ENCODE data around the gene NOXA1.
"Not testable (repeated sequence)": the region's sequence is repeated elsewhere in the genome, so short reads cannot be mapped to it uniquely, and the experiment has no call there.

NOXA1 gene, protein sequence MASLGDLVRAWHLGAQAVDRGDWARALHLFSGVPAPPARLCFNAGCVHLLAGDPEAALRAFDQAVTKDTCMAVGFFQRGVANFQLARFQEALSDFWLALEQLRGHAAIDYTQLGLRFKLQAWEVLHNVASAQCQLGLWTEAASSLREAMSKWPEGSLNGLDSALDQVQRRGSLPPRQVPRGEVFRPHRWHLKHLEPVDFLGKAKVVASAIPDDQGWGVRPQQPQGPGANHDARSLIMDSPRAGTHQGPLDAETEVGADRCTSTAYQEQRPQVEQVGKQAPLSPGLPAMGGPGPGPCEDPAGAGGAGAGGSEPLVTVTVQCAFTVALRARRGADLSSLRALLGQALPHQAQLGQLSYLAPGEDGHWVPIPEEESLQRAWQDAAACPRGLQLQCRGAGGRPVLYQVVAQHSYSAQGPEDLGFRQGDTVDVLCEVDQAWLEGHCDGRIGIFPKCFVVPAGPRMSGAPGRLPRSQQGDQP

GRCh38 chr9:137422604-137423513, at the start of gene NOXA1, which contains the start of gene EXD3:
Gene NOXA1 (plus strand): TSS chr9:137423393. CDS start chr9:137423530, 137 bp downstream.
Gene EXD3 (minus strand): TSS chr9:137423162. CDS start chr9:137395357, 27,805 bp downstream.
- DNase-seq (ENCODE audit: low spot score), result peak; percentile 96

- no peak for DNase-seq (ENCODE audit: low spot score)
These were observed 49.6 kb upstream of the NOXA1 start for GRCh38 chr9:137373611-137373980.

GRCh38 chr9:137374131-137374845, 48.9 kb upstream of the NOXA1 start:
- DNase-seq (ENCODE audit: low spot score), result no peak

DNA sequence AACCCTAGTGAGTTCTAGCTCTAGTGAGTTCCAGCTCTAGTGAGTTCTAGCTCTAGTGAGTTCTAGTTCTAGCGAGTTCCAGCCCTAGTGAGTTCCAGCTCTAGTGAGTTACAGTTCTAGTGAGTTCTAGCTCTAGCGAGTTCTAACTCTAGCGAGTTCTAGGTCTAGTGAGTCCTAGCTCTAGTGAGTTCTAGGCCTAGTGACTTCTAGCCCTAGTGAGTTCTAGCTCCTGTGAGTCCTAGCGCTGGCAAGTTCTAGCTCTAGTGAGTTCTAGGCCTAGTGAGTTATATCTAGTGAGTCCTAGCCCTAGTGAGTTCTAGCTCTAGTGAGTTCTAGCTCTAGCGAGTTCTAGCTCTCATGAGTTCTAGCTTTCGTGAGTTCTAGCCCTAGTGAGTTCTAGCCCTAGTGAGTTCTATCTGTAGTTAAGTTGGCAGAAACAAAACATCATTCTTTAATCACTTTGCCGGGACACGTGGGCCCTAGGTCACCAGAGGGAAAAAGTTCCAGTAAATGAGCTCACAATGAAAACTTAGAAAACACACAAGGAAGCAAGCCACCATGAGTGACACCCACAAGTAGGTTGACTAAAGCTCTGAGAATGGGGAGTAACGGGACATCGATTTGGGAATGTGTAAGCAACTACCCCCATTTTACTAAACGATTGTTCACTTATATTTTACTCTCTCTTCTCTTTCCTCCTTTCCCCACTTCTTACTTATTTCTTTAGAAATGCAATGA, 47.7 kb upstream of the NOXA1 start:
- DNase-seq (ENCODE audit: low spot score), result no peak

DNA sequence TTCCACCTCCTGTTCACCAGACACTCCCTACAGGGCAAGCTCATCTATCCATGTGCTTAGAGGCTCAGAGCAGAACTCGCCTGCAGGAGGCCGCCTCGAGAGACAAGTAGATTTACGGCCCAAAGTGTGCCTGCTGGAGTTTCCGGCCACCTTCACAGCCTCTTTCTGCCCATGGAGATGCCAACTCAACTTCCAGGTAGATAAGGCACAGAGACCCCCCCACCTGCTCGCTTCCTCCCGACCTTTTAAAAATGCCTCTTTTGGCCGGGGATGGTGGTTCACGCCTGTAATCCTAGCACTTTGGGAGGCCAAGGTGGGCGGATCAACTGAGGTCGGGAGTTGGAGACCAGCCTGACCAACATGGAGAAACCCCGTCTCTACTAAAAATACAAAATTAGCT, 46.8 kb upstream of the NOXA1 start:
- no peak for DNase-seq (ENCODE audit: low spot score)

GRCh38 chr9:137378688-137379410, 44.3 kb upstream of the NOXA1 start:
- not testable (repeated sequence) for DNase-seq (ENCODE audit: low spot score)

DNA sequence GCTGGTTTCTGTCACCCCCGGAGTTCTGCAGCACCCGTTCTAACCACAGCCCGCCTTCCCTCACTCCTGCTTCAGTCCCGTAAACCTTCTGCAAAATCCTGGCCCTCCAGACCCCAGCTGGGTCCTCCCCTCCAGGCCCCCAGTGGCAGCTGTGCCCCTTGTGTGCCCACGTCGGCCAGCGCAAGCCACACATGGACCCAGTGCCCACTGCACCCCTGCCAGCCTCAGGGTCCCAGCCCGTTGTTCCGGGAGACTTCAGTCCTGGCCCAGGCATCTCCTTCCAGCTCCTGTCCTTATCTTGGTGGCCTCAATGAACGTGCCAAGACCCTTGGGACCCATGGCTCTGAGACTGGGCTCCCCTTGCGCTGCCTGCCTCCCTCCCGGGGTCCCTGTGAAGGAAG, 43.4 kb upstream of the NOXA1 start:
- no peak for DNase-seq (ENCODE audit: low spot score)

DNA sequence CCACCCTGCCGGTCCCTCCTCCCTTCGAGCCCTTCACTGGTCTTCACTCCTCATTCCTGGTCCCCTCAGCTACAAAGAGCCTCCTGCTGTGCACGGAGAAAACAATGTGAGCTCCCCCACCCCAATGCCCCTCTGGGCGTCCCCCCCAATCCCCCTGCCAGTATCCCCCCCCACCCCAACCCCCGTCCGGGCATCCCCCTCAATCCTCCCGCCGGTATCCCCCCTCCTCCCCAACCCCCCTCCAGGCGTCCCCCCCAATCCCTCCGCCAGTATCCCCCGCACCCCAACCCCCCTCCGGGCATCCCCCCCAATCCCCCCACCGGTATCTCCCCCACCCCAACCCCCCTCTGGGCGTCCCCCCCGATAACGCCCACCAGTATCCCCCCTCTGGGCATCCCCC, 43.0 kb upstream of the NOXA1 start:
- no peak for DNase-seq (ENCODE audit: low spot score)

DNA sequence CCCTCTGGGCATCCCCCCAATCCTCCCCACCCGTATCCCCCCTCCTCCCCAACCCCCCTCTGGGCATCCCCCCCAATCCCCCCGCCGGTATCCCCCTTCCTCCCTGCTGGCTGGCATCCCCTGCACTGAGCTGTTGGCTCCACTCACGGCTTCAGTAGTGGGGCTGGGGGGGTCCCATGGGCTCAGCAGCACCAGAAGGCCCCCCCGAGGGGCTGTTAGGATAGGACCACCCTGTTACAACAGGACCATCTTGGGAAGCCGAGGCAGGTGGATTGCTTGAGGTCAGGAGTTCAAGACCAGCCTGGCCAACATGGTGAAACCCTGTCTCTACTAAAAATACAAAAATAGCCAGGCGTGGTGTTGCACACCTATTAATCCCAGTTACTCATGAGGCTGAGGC, 42.6 kb upstream of the NOXA1 start:
- DNase-seq (ENCODE audit: low spot score), result no peak

GRCh38 chr9:137381501-137382443, 41.4 kb upstream of the NOXA1 start:
- no peak for DNase-seq (ENCODE audit: low spot score)

DNA sequence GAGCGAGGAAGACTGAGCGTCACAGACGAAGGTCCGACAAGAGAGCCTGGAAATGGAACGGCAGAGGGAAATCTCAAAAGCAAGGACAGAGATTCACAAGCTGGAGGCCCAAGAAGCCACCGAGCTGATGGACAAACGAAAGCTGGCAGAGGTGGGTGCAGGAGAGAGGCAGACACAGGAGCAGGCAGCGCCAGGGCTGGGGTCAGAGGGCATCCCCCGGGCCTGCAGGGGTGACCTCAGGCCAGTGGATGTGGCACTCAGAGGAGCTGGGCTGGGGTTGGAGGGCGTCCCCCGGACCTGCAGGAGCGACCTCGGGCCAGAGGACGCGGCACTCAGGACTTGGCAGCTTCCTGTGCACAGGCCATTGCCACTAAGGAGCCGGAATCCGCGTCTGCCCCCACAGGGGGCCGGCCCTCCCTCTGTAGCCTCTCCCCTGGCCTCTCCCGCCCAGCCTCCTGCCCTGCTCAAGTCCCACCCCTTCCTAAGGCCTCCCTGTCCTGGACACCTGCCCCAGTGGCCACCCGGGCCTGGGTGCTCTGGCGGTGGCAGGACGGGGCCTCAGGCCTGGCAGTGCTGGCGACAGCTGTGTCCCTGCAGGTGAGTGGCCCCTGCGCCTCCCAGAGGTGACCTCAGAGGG, 40.6 kb upstream of the NOXA1 start:
- DNase-seq (ENCODE audit: low spot score), result no peak

GRCh38 chr9:137383081-137383783, 40.0 kb upstream of the NOXA1 start:
- no peak for DNase-seq (ENCODE audit: low spot score)

GRCh38 chr9:137383784-137384756, 39.1 kb upstream of the NOXA1 start:
- DNase-seq (ENCODE audit: low spot score), result no peak

DNA sequence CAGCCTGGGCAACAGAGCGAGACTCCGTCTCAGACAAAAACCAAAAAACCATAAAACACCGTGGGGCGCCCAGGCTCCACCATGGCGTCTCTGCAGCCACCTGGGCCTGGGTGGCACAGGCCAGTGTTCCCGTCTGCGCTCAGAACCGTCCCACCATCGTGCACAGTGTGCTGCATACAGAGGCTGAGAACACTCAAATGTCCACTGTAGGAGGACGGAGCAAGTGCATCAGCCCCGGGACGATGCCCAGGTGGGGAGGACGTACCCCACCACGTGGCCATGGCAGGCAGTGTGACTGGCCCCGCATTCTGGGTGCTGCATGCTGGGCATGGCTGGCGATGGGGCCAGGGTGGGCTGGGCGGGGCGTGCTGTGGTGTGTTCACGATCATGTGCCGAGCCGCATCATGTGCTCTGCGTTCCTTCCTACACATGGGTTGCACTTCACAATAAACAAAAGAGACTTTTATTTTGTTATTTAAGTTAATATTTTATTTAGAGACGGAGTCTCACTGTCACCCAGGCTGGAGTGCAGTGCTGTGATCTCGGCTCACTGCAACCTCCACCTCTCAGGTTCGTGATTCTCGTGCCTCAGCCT, 38.0 kb upstream of the NOXA1 start:
- DNase-seq (ENCODE audit: low spot score), result no peak

GRCh38 chr9:137386507-137387113, 36.6 kb upstream of the NOXA1 start:
- DNase-seq (ENCODE audit: low spot score), result not testable (repeated sequence)

DNA sequence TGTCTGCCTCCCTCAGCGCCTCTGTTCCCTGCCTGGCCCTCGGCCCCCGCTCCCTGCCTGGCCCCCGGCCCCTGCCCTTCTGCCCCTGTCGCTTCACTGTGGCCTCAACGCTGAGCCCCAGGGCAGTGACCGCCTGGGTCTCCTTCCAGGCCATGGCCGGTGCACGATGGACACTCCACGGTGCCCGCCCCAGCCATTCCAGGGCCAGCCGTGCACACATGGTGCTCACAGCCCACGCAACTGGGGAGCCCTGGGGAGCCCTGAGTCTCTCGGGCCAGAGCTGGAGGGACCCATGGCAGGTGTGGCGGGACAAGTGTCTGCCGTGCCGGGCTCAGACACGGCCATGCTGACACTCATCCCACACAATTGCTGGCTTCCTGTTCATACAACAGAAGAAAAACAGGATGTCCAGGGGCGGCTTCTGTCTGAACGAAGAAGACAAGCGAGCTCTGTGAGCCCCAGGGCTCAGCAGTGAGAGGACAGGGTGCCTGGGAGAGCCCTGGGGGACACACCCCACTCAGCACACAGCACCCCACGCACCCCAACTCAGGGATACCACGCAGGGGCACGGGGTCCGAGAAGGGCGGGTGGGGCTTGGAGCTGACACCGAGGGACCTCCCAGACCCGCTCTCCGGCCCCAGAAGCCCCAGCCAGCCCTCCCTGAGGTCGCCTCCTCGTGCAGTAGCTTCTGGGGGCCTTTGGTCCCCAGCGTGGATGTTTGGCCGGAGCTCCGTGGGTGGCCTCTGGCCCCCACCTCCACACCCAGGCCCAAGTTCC, 35.9 kb upstream of the NOXA1 start:
- peak; percentile 25 for DNase-seq (ENCODE audit: low spot score)

All from activated CD4-positive, alpha-beta T cell treated with anti-CD3 and anti-CD28 coated beads, Interleukin-2, Interleukin-4, amounts not matched to agents 100 ng/mL and 50 ng/mL, durations not matched to agents 16 hours and 8 hours (primary cell).